Measurements from ENCODE around the gene MICALL1. TPM values are rescaled to one million over a fixed set of nuclear protein-coding genes. Genes with fewer than 3 reads are reported as not detected.

The MICALL1 gene
- total RNA-seq, 4 donors from 2014 or later = 124 to 150 (median 143) TPM

GRCh38 chr22:37986371-37986770 is 80.3 kb downstream of the MICALL1 start:
- DNase-seq (ENCODE audit: low spot score in 2 of 2) = no peak
- 73 to 78% methylated on average over 7 of the region's 7 CpGs for WGBS, 2 donors
- no peak for TF ChIP-seq CTCF (IDR thresholded peaks at IDR 0.05)
- H3K4me3 ChIP-seq (ENCODE audit: low read depth, poor library complexity, severe bottlenecking) = no peak overlapping the region
- intact Hi-C loops (cut with DNase I; ENCODE audit: low total_unique reads) = no loop called here

- TF ChIP-seq POLR2A (IDR thresholded peaks at IDR 0.05) (no peak), CTCF (IDR thresholded peaks at IDR 0.05) (no peak)
- no peak overlapping the region for H3K4me3 ChIP-seq (ENCODE audit: low read depth, poor library complexity, severe bottlenecking)
- no peak for DNase-seq (ENCODE audit: low spot score in 2 of 2)
- WGBS, 2 donors = 85 to 92% methylated on average over 14 of the region's 14 CpGs
- intact Hi-C loops (cut with DNase I; ENCODE audit: low total_unique reads) = no loop called here
Measured at GRCh38 chr22:37989146-37990045, 83.3 kb downstream of the MICALL1 start.

GRCh38 chr22:37990301-37990700 is 84.2 kb downstream of the MICALL1 start:
- TF ChIP-seq CTCF (IDR thresholded peaks at IDR 0.05) (no peak), POLR2A (IDR thresholded peaks at IDR 0.05) (no peak)
- intact Hi-C loops (cut with DNase I; ENCODE audit: low total_unique reads) = no loop called here
- WGBS, 2 donors = 80 to 85% methylated on average over 5 of the region's 5 CpGs

GRCh38 chr22:37990862-37991261 is 84.8 kb downstream of the MICALL1 start:
- intact Hi-C loops (cut with DNase I; ENCODE audit: low total_unique reads) = no loop called here
- 86 to 88% methylated on average over 7 of the region's 7 CpGs for WGBS, 2 donors
- no peak overlapping the region for H3K4me3 ChIP-seq (ENCODE audit: low read depth, poor library complexity, severe bottlenecking)
- no peak for TF ChIP-seq POLR2A (IDR thresholded peaks at IDR 0.05)
- no peak for TF ChIP-seq CTCF (IDR thresholded peaks at IDR 0.05)
- no peak for DNase-seq (ENCODE audit: low spot score in 2 of 2)

More at GRCh38 chr22:37990301-37990700, 84.2 kb downstream of the MICALL1 start:
- DNase-seq (ENCODE audit: low spot score in 2 of 2) = no peak
- no peak overlapping the region for H3K4me3 ChIP-seq (ENCODE audit: low read depth, poor library complexity, severe bottlenecking)

GRCh38 chr22:37991731-37992442 is 85.8 kb downstream of the MICALL1 start:
- WGBS, 2 donors = 67 to 75% methylated on average over 6 of the region's 6 CpGs
- H3K4me3 ChIP-seq (ENCODE audit: low read depth, poor library complexity, severe bottlenecking) = no peak overlapping the region
- no peak for DNase-seq (ENCODE audit: low spot score in 2 of 2)
- no peak for TF ChIP-seq POLR2A (IDR thresholded peaks at IDR 0.05)
- no peak for TF ChIP-seq CTCF (IDR thresholded peaks at IDR 0.05)
- intact Hi-C loops (cut with DNase I; ENCODE audit: low total_unique reads) = no loop called here

Small RNA genes lying within 50 kb of the gene (microRNA-seq; reads per million reads assigned to microRNA genes)
- 0 reads per million in 2 donors for gene MIR4534 (ENCODE audit: borderline number of aligned reads in 1 of 2, borderline replicate concordance in 2 of 2)
- gene MIR6820 (ENCODE audit: borderline number of aligned reads in 1 of 2, borderline replicate concordance in 2 of 2) = 0.57 to 2.0 reads per million in 2 donors

Other genes with a start within 250 kb of the MICALL1 start
- 1 to 10 TPM; 1.8 to 4.6 (median 3.2) TPM for gene PDXP, start 247.6 kb upstream of the MICALL1 start, total RNA-seq
- 100 to 1,000 TPM; 110 to 347 (median 232) TPM for gene LGALS1, start 230.7 kb upstream of the MICALL1 start, total RNA-seq
- gene NOL12, start 220.0 kb upstream of the MICALL1 start, total RNA-seq = 10 to 100 TPM; 24.3 to 72.3 (median 36.1) TPM
- 10 to 100 TPM; 45.3 to 86.4 (median 65.1) TPM for gene TRIOBP, start 209.2 kb upstream of the MICALL1 start, total RNA-seq
- gene GCAT, start 98.4 kb upstream of the MICALL1 start, total RNA-seq = 10 to 100 TPM; 12.5 to 20.4 (median 16.2) TPM
- gene GALR3, start 82.9 kb upstream of the MICALL1 start, total RNA-seq = not detected
- 10 to 100 TPM; 36.2 to 61.6 (median 53.0) TPM for gene ANKRD54, start 62.0 kb upstream of the MICALL1 start, total RNA-seq
- gene EIF3L, start 56.9 kb upstream of the MICALL1 start, total RNA-seq = 100 to 1,000 TPM; 392 to 558 (median 489) TPM
- gene C22orf23, start 47.3 kb downstream of the MICALL1 start, total RNA-seq = not detected
- gene POLR2F, start 47.4 kb downstream of the MICALL1 start, total RNA-seq = 10 to 100 TPM; 33.3 to 83.9 (median 57.6) TPM
- gene SOX10, start 78.3 kb downstream of the MICALL1 start, total RNA-seq = 10 to 100 TPM in 3 of 4 donors, 1 to 10 TPM in 1; 7.8 to 45.2 (median 29.7) TPM
- 10 to 100 TPM; 35.9 to 67.6 (median 51.4) TPM for gene PICK1, start 151.1 kb downstream of the MICALL1 start, total RNA-seq
- gene SLC16A8, start 177.9 kb downstream of the MICALL1 start, total RNA-seq = under 1 TPM; 0.13 to 0.80 (median 0.33) TPM
- 1 to 10 TPM; 1.3 to 2.3 (median 2.1) TPM for gene BAIAP2L2, start 204.4 kb downstream of the MICALL1 start, total RNA-seq